Caco-2 (cell line): Measurements from ENCODE around the gene FBXW10. TPM values are rescaled to one million over a fixed set of nuclear protein-coding genes. Genes with fewer than 3 reads are reported as not detected.
"Not testable (repeated sequence)": the region's sequence is repeated elsewhere in the genome, so short reads cannot be mapped to it uniquely, and the experiment has no call there.

ENCODE experiments used
- BruUV-seq: library from RNA; stranded (reverse); fragments of 400-500 nt; replicated peaks from 2 replicates; lab custom pipeline; 2021; lab: Mats Ljungman, UMichigan
- CTCF ChIA-PET: fragments of 300-600 bp; sonication (Branson Sonifier 250); formaldehyde crosslinking; loops from one replicate; lab custom pipeline; 2022; ENCODE audit warnings: antibody characterized with exemption; lab: Charles Lee
- POLR2A ChIA-PET: fragments of 300-600 bp; sonication (Branson Sonifier 250); formaldehyde crosslinking; loops from one replicate; lab custom pipeline; 2022; ENCODE audit warnings: antibody characterized with exemption; lab: Charles Lee
- DNase-seq, 2 experiments: peaks; one replicate each; pipeline versions ENCODE4 v3.0.0 to v3.0.0-alpha.2; 2020 to 2022
- H3K27me3 ChIP-seq: replicated peaks from 2 replicates; pipeline ENCODE4 v1.6.0; 2011; ENCODE audit warnings: low read length; ENCODE audit not compliant: control insufficient read depth, insufficient read depth
- H3K36me3 ChIP-seq: 2 replicates; pipeline ENCODE4 v1.5.1; 2011; ENCODE audit warnings: low read length; ENCODE audit not compliant: control insufficient read depth, insufficient read depth
- H3K4me1 ChIP-seq: fragments of 250-450 bp; sonication (Bioruptor Pico); 2 replicates; pipeline ENCODE4 v1.5.1; 2020; ENCODE audit warnings: mild to moderate bottlenecking
- H3K4me3 ChIP-seq: 2 replicates; pipeline ENCODE4 v1.5.1; 2011; ENCODE audit warnings: low read depth, mild to moderate bottlenecking, control low read depth, low read length
- H3K9me3 ChIP-seq: fragments of 250-450 bp; sonication (Bioruptor Pico); 2 replicates; pipeline ENCODE4 v1.5.1; 2020; ENCODE audit warnings: mild to moderate bottlenecking, moderate library complexity
- H3K27ac Mint-ChIP-seq: one replicate; pipeline ENCODE4 v1.8.0; 2022; ENCODE audit warnings: mixed read lengths; ENCODE audit not compliant: unreplicated experiment
- H3K27me3 Mint-ChIP-seq: one replicate; pipeline ENCODE4 v1.8.0; 2022; ENCODE audit warnings: mixed read lengths; ENCODE audit not compliant: insufficient read depth, unreplicated experiment
- H3K36me3 Mint-ChIP-seq: one replicate; pipeline ENCODE4 v1.8.0; 2022; ENCODE audit warnings: mild to moderate bottlenecking, mixed read lengths; ENCODE audit not compliant: insufficient read depth, unreplicated experiment
- H3K4me1 Mint-ChIP-seq: one replicate; pipeline ENCODE4 v1.8.0; 2022; ENCODE audit warnings: low read depth, mixed read lengths; ENCODE audit not compliant: unreplicated experiment
- H3K4me3 Mint-ChIP-seq: one replicate; pipeline ENCODE4 v1.8.0; 2022; ENCODE audit warnings: mild to moderate bottlenecking, moderate library complexity, mixed read lengths; ENCODE audit not compliant: unreplicated experiment
- H3K9me3 Mint-ChIP-seq: one replicate; pipeline ENCODE4 v1.8.0; 2022; ENCODE audit warnings: mixed read lengths; ENCODE audit not compliant: unreplicated experiment
- intact Hi-C: fragments of 100-400 bp; cut with micrococcal nuclease; formaldehyde crosslinking; loops from one replicate; pipeline ENCODE4 v1.10.0; 2022; ENCODE audit not compliant: unreplicated experiment
- total RNA-seq: library from RNA; stranded (reverse); gene quantifications from 2 replicates; pipeline ENCODE4 v1.2.3, GENCODE V29; 2022
- TF ChIP-seq, protein P1 (sequence below), 2 experiments: fragments of 200-600 bp in 1 of 2; IDR thresholded peaks; 1 replicate in 1 of 2; 2 replicates in 1 of 2; pipeline versions ENCODE4 v1.5.1 to v1.8.0; 2011 to 2022; ENCODE audit warnings: antibody characterized with exemption in 1 of 2, control low read depth in 1 of 2, inconsistent platforms in 1 of 2, low read depth in 1 of 2, low read length in 1 of 2, mild to moderate bottlenecking in 1 of 2, moderate library complexity in 1 of 2; ENCODE audit not compliant: insufficient read depth in 1 of 2, severe bottlenecking in 1 of 2, unreplicated experiment in 1 of 2

The FBXW10 gene
- total RNA-seq, 1 experiment from 2014 or later, result 0.11 TPM

DNA sequence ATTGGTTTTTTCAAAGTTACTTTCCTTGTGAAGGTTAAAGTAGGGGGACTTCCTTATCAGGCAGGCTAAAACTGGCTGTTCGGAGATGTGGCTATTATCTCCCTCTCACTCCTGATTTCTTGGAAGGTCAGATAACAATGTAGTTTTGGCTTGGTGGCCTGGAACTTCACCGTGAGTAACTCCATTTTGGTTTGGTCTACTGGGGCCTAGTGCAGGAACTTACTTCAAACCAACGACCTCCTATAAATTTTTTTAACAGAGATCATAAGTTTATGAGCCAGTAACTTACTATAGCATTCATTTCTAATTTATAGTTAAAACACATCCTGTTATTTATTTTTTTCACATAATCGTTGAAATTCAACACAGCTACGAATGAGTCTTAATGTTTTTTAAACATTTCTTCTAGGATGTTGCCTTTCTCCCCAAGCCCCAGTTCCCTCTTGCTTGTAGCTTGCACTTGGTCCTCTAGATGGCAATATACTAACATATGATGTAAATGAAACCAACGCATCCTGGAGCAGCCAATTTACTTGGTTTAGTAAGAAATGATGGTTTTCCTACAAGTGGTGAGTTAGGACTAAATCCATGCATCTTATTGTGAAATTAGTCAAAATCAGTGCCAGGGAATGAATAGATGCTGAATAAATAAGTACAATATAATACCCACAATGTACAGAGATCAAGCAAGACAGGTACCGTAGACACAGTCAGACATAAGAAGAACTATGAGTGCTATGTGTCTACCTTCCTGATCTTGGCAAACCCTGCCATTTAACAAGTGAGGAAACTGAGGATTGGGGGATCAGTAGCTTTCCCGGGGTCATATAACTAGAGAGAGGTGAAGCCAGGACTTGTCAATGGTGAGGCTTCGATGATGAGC is 72.9 kb downstream of the FBXW10 start:
- DNase-seq, result peak; percentile 58 to 67
- CTCF ChIA-PET, H3K27me3 Mint-ChIP-seq, H3K36me3 ChIP-seq, H3K4me3 Mint-ChIP-seq, H3K4me1 Mint-ChIP-seq, BruUV-seq, H3K9me3 ChIP-seq, H3K4me1 ChIP-seq, H3K27ac Mint-ChIP-seq, POLR2A ChIA-PET, H3K4me3 ChIP-seq, H3K27me3 ChIP-seq, H3K36me3 Mint-ChIP-seq, H3K9me3 Mint-ChIP-seq: not testable (repeated sequence)
- TF ChIP-seq, protein P1, sequence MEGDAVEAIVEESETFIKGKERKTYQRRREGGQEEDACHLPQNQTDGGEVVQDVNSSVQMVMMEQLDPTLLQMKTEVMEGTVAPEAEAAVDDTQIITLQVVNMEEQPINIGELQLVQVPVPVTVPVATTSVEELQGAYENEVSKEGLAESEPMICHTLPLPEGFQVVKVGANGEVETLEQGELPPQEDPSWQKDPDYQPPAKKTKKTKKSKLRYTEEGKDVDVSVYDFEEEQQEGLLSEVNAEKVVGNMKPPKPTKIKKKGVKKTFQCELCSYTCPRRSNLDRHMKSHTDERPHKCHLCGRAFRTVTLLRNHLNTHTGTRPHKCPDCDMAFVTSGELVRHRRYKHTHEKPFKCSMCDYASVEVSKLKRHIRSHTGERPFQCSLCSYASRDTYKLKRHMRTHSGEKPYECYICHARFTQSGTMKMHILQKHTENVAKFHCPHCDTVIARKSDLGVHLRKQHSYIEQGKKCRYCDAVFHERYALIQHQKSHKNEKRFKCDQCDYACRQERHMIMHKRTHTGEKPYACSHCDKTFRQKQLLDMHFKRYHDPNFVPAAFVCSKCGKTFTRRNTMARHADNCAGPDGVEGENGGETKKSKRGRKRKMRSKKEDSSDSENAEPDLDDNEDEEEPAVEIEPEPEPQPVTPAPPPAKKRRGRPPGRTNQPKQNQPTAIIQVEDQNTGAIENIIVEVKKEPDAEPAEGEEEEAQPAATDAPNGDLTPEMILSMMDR (IDR thresholded peaks at IDR 0.05; ENCODE audit: insufficient read depth in 1 of 2, low read depth in 1 of 2, low read length in 1 of 2, severe bottlenecking in 1 of 2, unreplicated experiment in 1 of 2), result peak; percentile 46 to 49
- intact Hi-C loops, result loop anchor here (10.0 kb wide), 1 partner anchor 148 kb away; no protein-coding TSS in a partner anchor

DNA sequence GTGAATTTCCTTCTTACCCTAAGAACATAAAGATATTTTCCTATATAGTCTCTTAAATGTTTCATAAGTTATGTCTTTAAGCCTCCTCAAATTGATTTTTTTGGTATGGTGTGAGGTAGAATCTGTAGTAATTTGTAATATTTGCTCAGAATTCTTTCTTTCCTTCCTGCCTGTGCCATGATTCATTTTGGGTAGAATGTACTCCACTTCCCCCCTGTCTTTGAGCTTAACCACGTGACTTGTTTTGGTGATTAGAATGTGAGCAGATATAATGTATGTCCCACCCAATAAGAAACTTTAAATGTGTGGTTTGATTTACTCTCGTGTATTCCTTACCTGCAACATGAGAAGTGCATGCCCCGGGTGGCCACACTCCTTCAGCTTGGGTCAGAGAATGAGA is 77.6 kb downstream of the FBXW10 start:
- H3K9me3 ChIP-seq, H3K4me1 Mint-ChIP-seq, POLR2A ChIA-PET, H3K36me3 Mint-ChIP-seq, intact Hi-C loops, H3K9me3 Mint-ChIP-seq, H3K4me3 ChIP-seq, H3K27ac Mint-ChIP-seq, CTCF ChIA-PET, H3K27me3 Mint-ChIP-seq, DNase-seq, H3K36me3 ChIP-seq, BruUV-seq, H3K4me1 ChIP-seq, H3K27me3 ChIP-seq, H3K4me3 Mint-ChIP-seq: not testable (repeated sequence)

DNA sequence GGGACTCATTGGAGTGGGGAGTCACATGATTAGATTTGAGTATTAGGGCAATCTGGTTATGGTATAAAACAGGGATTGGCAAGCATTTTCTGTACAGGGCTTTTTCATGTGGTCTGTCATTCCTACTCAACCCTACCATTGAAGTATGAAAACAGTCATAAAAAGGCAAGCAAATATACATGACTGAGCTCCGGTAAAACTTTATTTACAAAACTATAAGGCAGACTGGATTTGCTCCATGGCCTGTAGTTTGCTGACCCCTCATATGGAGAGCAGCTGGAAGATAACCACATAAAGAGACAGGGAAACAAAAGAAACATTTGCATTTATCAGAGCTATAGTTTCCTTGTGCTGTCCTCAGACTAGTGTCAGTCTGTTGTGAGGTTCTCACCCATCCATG is 83.8 kb downstream of the FBXW10 start:
- H3K27me3 ChIP-seq, H3K36me3 ChIP-seq, H3K36me3 Mint-ChIP-seq, CTCF ChIA-PET, H3K4me1 Mint-ChIP-seq, H3K4me3 ChIP-seq, H3K27ac Mint-ChIP-seq, intact Hi-C loops, H3K4me3 Mint-ChIP-seq, DNase-seq, H3K9me3 ChIP-seq, POLR2A ChIA-PET, BruUV-seq, H3K27me3 Mint-ChIP-seq, H3K9me3 Mint-ChIP-seq, H3K4me1 ChIP-seq: not testable (repeated sequence)

Other genes with a start within 250 kb of the FBXW10 start
- not detected in 2 replicates for gene TBC1D28, start 99.7 kb upstream of the FBXW10 start, total RNA-seq
- 7.0 and 7.3 TPM in 2 replicates for gene FOXO3B, start 61.7 kb upstream of the FBXW10 start, total RNA-seq
- gene TVP23B, start 37.1 kb downstream of the FBXW10 start, total RNA-seq, result 29.1 and 33.0 TPM in 2 replicates
- 45.8 and 49.0 TPM in 2 replicates for gene PRPSAP2, start 114.1 kb downstream of the FBXW10 start, total RNA-seq
- gene SLC5A10, start 208.1 kb downstream of the FBXW10 start, total RNA-seq, result 0.19 and 0.27 TPM in 2 replicates